Lung microvascular endothelial cell (primary cell): Measurements from ENCODE around the gene PPIP5K1. TPM values are rescaled to one million over a fixed set of nuclear protein-coding genes. Genes with fewer than 3 reads are reported as not detected.

ENCODE experiments used
- DNase-seq, 2 donors: peaks; one replicate each; pipeline versions ENCODE4 v3.0.0 to v3.0.0-alpha.2; 2010; ENCODE audit warnings: low read depth in 2 of 2
- total RNA-seq: library from RNA; depleted of rRNA; stranded (reverse); fragments of >200 nt; gene quantifications from 2 replicates; pipeline ENCODE4 v1.2.1, GENCODE V29; 2014

The PPIP5K1 gene
- total RNA-seq, 1 donor from 2014 or later = 7.5 TPM

- peak in 1 of 2 donors; percentile 15 for DNase-seq
Observed at GRCh38 chr15:43492266-43492665, 97.7 kb downstream of the PPIP5K1 start.

- DNase-seq = peak; percentile 6 to 16
Observed at GRCh38 chr15:43489191-43489590, 100.8 kb downstream of the PPIP5K1 start.

- no peak for DNase-seq
Observed at GRCh38 chr15:43488790-43489189, 101.2 kb downstream of the PPIP5K1 start.

- no peak for DNase-seq
Observed at GRCh38 chr15:43487271-43487895, 102.6 kb downstream of the PPIP5K1 start.

- DNase-seq = no peak
Observed at GRCh38 chr15:43484455-43484854, 105.6 kb downstream of the PPIP5K1 start.

Other genes starting within 250 kb of the PPIP5K1 start
- gene ZSCAN29, start 219.2 kb downstream of the PPIP5K1 start, total RNA-seq = 11.1 and 16.1 TPM in 2 replicates
- 6.5 and 8.5 TPM in 2 replicates for gene TUBGCP4, start 219.1 kb downstream of the PPIP5K1 start, total RNA-seq
- 31.6 and 45.6 TPM in 2 replicates for gene TP53BP1, start 97.1 kb downstream of the PPIP5K1 start, total RNA-seq
- 0.20 and 0.44 TPM in 2 replicates for gene MAP1A, start 72.6 kb downstream of the PPIP5K1 start, total RNA-seq
- not detected in 2 replicates for gene CKMT1B, start 3.8 kb upstream of the PPIP5K1 start, total RNA-seq
- gene STRC, start 28.6 kb upstream of the PPIP5K1 start, total RNA-seq = not detected in 2 replicates
- 0.22 and 0.40 TPM in 2 replicates for gene CATSPER2, start 58.6 kb upstream of the PPIP5K1 start, total RNA-seq
- not detected in 2 replicates for gene CKMT1A, start 103.7 kb upstream of the PPIP5K1 start, total RNA-seq
- gene PDIA3, start 156.2 kb upstream of the PPIP5K1 start, total RNA-seq = 113 and 115 TPM in 2 replicates
- gene ELL3, start 186.8 kb upstream of the PPIP5K1 start, total RNA-seq = 1.5 and 1.8 TPM in 2 replicates
- gene SERF2, start 202.1 kb upstream of the PPIP5K1 start, total RNA-seq = 285 and 360 TPM in 2 replicates
- gene SERINC4, start 210.0 kb upstream of the PPIP5K1 start, total RNA-seq = not detected in 2 replicates
- gene HYPK, start 210.4 kb upstream of the PPIP5K1 start, total RNA-seq = 4.4 and 6.3 TPM in 2 replicates
- 14.4 and 20.8 TPM in 2 replicates for gene MFAP1, start 234.5 kb upstream of the PPIP5K1 start, total RNA-seq
- 3.2 and 5.4 TPM in 2 replicates for gene WDR76, start 236.8 kb upstream of the PPIP5K1 start, total RNA-seq